Left colon (tissue), 2 donors: ENCODE results near the gene SCN5A. TPM values are rescaled to one million over a fixed set of nuclear protein-coding genes. Genes with fewer than 3 reads are reported as not detected.

Experiments used
- ATAC-seq: fragments of 200-7000 bp; cut with Tn5 transposase; one replicate; pipeline ENCODE4 v1.9.1; 2020; ENCODE audit warnings: mild to moderate bottlenecking, moderate library complexity
- DNase-seq, 2 donors: peaks; one replicate each; pipeline ENCODE4 v3.0.0-alpha.2; 2020
- intact Hi-C, 2 donors: fragments of 100-400 bp; cut with DNase I in 1 of 2; cut with micrococcal nuclease in 1 of 2; formaldehyde crosslinking; loops; one replicate each; pipeline versions ENCODE4 v1.11.2 to v1.14.0; 2022; cut with DNase I, micrococcal nuclease
- total RNA-seq, 2 donors: library from RNA; stranded (reverse); fragmentation: NEBNext Ultra II Directional; extraction: Animal tissue kit (Norgen Biotek cat#: 25700); gene quantifications; one replicate each; pipeline ENCODE4 v1.2.1, GENCODE V29; 2021
- donor health status: DM: no; HTN: no; CAD: no.
- donor health status: DM: yes; HTN: yes; CAD: no.

The SCN5A gene
- total RNA-seq, 2 donors from 2014 or later = 0.43 to 0.47 TPM

- intact Hi-C loops = no loop called here
Observed at GRCh38 chr3:38555149-38555840, 94.2 kb downstream of the SCN5A start.

DNA sequence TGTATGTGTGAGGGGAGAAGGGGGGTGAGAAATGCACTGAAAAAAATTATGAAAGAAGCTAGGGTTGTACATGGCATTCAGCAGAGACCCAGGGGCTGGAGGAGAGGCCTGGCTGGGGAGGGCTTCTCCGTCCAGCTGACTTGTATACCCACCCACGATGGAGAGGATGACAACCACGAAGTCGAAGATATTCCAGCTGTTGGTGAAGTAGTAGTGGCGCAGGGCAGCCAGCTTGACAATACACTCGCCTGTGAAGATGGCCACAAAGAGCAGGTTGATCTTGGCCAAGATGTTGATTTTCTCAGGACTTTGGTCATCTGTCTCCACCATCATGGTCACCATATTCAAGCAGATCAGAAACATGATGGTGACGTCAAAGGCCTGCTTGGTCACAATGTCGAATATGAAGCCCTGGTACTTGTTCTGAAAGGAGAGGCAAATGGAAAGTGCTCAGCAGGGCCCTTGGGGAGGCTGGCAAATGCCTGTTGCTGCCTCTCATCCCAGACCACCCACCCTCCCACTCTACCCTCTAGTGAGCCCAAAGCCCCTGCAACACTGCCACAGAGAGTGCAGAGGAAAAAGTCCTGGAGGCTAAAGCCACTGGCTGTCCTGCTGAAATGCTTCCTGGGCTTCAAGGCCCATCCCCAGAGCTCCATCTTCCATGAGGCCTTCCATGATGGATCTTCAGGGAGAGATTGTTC lies 95.2 kb downstream of the SCN5A start:
- ATAC-seq = no peak
- intact Hi-C loops = no loop called here
- peak in 1 of 2 donors; percentile 3 for DNase-seq

More at GRCh38 chr3:38555149-38555840, 94.2 kb downstream of the SCN5A start:
- ATAC-seq = no peak
- peak in 1 of 2 donors; percentile 8 for DNase-seq

DNA sequence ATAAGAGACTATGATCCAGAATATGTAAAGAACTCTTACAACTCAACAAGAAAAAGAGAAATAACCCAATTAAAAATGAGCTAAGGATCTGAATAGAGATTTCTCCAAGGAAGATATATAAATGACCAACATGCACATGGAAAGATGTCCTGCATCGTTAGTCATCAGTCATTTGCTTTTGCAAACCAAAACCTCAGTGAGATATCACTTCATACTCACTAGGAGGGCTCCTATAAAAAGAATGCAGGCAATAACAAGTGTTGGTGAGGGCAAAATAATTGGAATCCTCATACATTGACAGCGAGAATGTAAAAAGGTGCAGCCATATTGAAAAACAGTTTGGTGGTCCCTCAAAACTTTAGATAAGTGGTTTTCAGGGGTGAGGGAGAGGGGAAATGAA lies 96.4 kb downstream of the SCN5A start:
- ATAC-seq = no peak
- DNase-seq = no peak
- intact Hi-C loops = no loop called here

DNA sequence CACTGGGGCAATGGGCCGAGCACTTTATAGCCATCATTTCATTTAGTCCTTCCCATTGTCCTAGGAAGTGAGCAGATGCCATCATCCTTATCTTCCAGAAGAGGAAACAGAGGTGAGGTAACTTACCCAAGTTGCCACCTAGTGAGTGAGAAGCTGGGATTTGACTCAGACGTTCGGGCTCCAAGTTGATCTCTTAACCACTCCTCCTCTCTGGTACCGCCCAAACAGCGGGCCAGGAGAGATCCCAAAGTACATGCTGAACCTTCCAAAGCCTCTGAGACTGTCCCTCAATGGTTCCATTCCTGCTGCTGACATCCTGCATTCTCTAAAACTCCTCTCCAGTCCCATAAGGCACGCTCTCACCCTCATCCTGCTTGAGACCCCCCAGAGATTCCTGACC lies 97.1 kb downstream of the SCN5A start:
- intact Hi-C loops = no loop called here
- ATAC-seq = no peak
- DNase-seq = no peak

GRCh38 chr3:38551026-38551832 lies 98.3 kb downstream of the SCN5A start:
- ATAC-seq (no peak), DNase-seq (peak in 1 of 2 donors; percentile 5)
- intact Hi-C loops = no loop called here

- ATAC-seq (no peak), DNase-seq (peak in 1 of 2 donors; percentile 10)
- intact Hi-C loops = no loop called here
Observed at GRCh38 chr3:38549957-38550840, 99.3 kb downstream of the SCN5A start.

DNA sequence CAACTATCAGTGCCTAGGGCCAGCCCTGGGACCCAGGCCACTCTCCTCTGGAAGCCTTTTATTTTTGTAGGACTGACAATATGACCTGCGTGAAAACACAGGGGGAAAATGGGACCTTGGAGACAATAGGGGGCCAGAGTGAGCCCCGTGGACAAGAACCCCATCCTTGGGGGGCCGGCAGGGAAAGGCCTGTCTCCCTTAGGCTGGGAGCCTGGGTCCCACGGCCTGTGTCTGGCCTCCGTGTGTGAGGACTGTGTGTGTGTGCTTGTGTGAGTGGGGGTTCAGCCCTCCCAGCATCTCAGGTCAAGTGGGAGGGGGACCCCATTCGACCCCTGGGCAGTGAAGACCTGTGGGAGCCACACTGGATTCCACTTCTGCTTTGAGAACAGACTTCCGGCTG lies 100.0 kb downstream of the SCN5A start:
- no peak for ATAC-seq
- intact Hi-C loops = no loop called here

GRCh38 chr3:38549082-38549481 lies 100.4 kb downstream of the SCN5A start:
- DNase-seq (no peak), ATAC-seq (no peak)
- intact Hi-C loops = no loop called here

More for the DNA sequence above, 100.0 kb downstream of the SCN5A start:
- DNase-seq = peak in 1 of 2 donors; percentile 7

- ATAC-seq (no peak), DNase-seq (no peak)
- intact Hi-C loops = no loop called here
Observed at GRCh38 chr3:38548154-38548931, 101.1 kb downstream of the SCN5A start.

DNA sequence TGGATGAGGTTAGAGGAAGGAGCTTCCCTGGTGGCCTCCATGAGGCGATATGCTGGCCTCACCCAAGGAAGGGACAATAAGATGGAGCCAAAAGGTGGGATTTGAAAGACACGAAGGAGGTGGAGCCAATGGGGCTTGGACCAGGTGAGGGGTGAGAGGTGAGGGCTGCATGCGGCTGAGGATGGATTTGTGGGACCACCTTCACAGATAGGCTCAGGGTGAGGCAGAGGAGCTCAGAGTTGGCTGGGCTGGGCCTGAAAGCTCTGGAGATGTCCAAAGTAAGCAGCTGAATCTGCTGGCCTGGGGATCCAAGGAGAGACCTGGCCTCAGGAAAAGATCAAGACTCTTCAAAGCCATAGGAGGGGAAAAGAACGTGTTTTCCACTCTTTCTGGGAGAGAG lies 103.5 kb downstream of the SCN5A start:
- intact Hi-C loops = no loop called here
- no peak for ATAC-seq
- no peak for DNase-seq

DNA sequence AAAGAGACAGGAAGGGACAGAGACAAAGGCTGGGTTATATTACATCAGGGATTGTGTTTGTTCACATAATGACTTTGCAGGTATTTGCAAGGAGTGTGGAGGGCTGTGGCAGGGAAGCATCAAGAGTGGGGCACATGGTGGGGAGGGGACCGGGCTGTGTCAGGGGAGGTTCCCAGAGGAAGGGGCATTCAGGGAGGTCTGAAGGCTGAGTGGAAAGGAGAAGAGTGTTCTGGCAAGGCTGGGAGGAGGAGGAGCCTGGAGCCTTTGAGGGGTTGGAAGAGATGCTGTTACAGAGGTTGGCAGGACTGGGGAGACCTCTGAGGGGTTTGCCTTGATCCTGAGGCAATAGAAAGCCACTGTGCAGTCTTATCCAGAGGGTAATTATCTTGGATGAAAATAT lies 103.9 kb downstream of the SCN5A start:
- ATAC-seq = no peak
- no peak for DNase-seq
- intact Hi-C loops = no loop called here

- intact Hi-C loops = no loop called here
- DNase-seq (no peak), ATAC-seq (no peak)
Observed at GRCh38 chr3:38544926-38545325, 104.6 kb downstream of the SCN5A start.

DNA sequence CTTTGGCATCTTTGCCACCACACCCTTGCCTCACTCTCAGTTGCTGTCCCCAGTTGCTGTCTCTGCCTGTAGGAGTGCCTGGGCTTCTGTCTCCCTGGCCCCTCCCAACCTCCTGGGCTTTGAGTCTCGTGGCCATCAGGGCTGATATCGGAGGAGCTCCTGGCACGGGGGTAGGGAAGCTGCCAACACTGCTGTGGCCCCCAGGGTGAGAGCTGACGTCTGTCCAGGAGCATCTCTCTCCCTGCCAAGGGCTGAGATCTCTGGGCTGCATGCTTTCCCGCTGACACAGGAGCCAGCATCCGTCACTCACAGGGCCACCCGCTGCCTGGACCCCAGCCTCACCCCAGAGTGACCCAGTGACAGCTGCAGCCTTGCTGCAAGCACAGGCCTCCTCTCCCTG lies 105.9 kb downstream of the SCN5A start:
- peak; percentile 39 for ATAC-seq
- intact Hi-C loops = no loop called here
- DNase-seq = no peak

DNA sequence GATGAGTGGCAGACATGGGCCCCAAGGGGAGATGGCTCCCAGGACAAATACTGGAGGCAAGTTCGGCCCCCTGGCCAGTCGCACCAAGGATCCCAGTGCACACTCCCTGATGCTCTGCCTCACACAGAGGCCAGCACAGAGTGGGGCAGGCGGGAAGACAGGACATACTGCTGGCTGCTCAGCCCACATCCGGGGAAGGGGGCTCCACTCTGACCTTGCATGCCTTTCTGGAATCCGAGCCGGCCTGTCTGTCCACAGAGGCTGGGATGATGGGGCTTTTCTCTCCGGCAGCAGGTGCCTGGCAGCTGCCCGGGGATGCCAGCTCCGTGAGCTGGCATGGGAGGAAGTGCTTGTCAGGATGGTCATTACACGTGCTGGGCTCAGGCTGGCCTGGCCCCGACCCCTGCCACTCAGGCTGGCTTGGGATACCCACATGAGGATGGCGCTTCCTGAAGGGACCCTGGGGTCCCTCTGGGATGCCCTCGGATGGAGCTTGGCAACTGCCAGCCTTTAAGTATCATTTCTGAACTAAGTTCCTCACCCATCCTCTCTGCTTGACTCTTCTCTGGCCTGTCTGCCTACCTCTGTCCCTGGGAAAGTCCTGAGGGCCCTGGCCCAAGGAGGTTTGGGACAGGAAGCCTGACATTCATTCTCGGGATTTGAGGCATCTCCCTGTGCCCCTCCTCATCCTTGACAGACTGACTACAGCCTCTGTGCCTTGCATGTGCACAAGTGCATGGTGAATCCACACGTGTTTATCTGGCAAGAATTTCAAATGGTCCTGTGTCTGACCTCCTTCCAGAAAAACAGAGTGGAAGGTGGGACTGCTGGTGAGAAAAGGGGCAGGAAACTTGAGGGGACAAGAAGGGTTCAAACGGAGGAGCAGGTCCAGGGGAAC lies 106.8 kb downstream of the SCN5A start:
- ATAC-seq = no peak
- intact Hi-C loops = no loop called here
- DNase-seq = no peak

GRCh38 chr3:38541806-38542205 lies 107.7 kb downstream of the SCN5A start:
- ATAC-seq (no peak), DNase-seq (no peak)
- intact Hi-C loops = no loop called here

DNA sequence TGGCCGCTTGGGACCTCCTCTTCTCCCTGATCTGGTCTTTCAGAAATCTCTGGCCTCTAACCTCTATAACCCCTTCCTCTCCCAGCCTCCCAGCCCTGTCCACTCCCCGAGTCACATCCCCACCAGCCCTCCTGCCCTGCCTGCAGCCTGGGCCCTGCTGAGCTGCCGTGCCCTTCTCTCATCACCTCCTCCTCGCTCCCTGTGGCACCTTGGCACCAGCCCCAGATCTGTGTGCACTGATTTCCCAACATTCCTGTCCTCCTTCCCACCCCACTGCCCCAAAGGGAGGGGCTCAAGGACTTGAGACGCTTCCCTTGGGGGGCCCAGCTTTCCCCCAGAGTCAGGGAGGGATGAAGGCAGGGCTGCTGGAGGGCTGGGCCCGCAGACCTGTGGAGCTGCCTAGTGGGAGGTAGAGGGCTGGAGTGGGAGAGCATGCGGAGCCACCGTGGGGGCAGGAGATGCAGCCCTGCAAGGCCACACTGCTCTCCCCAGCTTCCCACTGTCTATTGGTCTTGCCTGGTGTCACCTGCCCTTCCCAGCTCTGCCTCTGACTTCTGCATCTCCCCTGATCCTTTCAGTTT lies 110.6 kb downstream of the SCN5A start:
- intact Hi-C loops = no loop called here
- DNase-seq (no peak), ATAC-seq (no peak)

DNA sequence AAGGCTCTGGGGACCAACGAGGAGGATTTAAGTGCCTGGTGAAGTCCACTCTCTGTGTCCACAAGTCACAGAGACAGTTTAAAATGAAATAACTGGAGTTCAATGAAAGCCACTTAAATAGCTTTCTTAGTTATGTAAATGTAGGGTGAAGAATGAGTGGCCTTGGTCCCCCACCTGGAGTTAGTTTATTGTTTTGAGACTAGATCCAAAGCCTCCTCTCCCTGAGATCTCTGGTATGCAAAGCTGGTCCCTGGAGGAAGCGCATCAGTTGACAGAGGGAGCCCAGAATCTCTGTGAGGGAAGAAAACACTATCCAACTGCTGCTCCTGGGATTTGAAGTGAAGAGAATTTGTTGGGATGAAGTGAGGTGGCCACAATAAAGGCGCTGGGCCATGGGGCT lies 112.8 kb downstream of the SCN5A start:
- intact Hi-C loops = no loop called here
- ATAC-seq = no peak
- no peak for DNase-seq
